ENCODE data around the gene PGF. TPM values are rescaled to one million over a fixed set of nuclear protein-coding genes. Genes with fewer than 3 reads are reported as not detected.
A peak's percentile ranks its signal among the peaks of the same experiment; 100 is the strongest.

PGF gene
- polyA plus RNA-seq, 4 donors = 1.6 to 14.0 (median 6.9) TPM

DNA sequence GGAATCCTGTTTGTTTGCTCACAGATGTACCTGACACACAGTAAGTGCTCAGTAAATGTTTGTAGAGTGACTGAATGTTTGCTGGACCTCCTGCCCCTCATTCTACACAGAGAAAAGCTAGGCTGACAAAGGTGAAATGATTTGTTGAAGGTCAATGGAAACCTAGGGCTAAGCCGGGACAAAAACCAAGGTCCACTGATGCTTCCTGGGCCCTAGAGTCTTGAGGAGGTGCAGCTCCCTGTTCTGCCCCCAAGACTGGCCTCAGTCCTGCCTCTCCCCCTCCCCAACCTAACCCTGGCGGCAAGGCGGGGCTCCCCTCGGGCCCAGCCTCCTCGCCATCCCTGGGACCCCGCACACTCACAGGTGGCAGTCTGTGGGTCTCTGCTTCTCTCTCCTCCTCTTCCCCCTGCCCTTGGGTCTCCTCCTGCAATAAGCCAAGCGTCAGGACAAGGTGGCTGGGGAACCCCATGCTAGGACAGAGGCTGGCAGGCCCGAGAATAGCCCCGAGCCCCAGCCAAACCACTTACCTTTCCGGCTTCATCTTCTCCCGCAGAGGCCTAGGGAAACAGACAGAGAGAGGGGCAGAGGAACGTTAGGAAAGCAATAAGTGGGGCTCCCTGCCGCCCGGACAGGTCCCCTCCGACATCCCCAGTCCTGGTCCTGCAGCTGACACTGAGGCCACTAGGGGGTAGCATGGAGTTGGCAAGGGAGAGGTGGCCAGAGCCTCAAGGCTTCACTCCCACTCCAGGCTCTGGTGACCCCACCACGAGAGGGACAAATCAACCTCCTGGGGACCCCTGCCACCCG, 9.3 kb downstream of the PGF start:
- FAIRE-seq = no peak

DNA sequence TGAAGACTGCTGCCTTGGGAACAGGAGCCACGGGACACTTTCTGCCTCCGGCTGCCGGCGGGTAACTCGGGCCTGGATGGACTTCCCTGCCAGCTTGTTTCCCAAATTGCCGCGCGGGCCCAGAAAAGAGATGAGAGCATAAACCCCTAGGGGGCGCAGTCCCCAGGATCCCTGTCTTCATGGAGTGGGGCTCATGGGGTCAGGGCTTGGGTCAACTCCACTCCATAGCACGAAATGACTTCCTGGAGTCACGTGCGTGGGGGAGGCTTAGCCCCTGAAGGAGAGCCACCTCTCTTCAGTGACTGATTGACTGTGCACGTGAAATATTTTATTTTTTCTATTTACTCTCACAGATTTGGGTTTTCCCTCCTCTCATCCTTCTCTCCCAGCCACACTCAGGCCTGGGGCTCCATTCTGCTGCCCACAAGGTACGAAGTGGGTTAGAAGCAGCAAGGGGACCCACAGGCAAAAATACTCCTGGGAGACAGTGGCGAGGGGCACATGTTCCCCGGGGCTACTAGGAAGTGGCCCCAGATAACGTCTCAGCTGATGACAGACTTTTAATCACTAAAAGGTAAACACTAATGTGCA, 10.0 kb downstream of the PGF start:
- peaks cover 0 to 30% (median 0%) of the 10 kb centered on the region in 3 donors for H3K4me1 ChIP-seq (ENCODE audit: control insufficient read depth in 3 of 3, insufficient read depth in 2 of 3, low read depth in 1 of 3, low read length in 2 of 3)
- peaks cover 0 to 54% (median 0%) of the 10 kb centered on the region in 3 donors for H3K36me3 ChIP-seq (ENCODE audit: control insufficient read depth in 3 of 3, insufficient read depth in 2 of 3, low read depth in 1 of 3, low read length in 3 of 3)
- H3K27me3 ChIP-seq (ENCODE audit: control insufficient read depth in 3 of 3, insufficient read depth in 3 of 3, low read length in 3 of 3) = no peaks in the 10 kb centered on the region
- 75 to 82% (median 77%) methylated on average over 17 of the region's 17 CpGs for WGBS, 3 donors
- peaks cover 0 to 2% of the 10 kb centered on the region in 2 donors for H3K9me3 ChIP-seq (ENCODE audit: control insufficient read depth in 2 of 2, insufficient read depth in 1 of 2, low read depth in 1 of 2, low read length in 1 of 2)
- DNase-seq (peak in 1 of 2 donors; percentile 46), FAIRE-seq (no peak)
- no peak overlapping the region for H3K4me3 ChIP-seq (ENCODE audit: low read depth in 1 of 3, low read length in 3 of 3)
- no peak overlapping the region for H3K27ac ChIP-seq (ENCODE audit: low read depth in 1 of 3, low read length in 2 of 3)

More for the DNA sequence above, 9.3 kb downstream of the PGF start:
- H3K27me3 ChIP-seq (ENCODE audit: control insufficient read depth in 3 of 3, insufficient read depth in 3 of 3, low read length in 3 of 3) = no peaks in the 10 kb centered on the region
- WGBS, 3 donors = 38 to 39% (median 39%) methylated on average over 16 to 17 of the region's 17 CpGs
- peaks cover 0 to 52% (median 0%) of the 10 kb centered on the region in 3 donors for H3K36me3 ChIP-seq (ENCODE audit: control insufficient read depth in 3 of 3, insufficient read depth in 2 of 3, low read depth in 1 of 3, low read length in 3 of 3)
- no peak overlapping the region for H3K27ac ChIP-seq (ENCODE audit: low read depth in 1 of 3, low read length in 2 of 3)
- H3K4me3 ChIP-seq (ENCODE audit: low read depth in 1 of 3, low read length in 3 of 3) = no peak overlapping the region
- peaks cover 0 to 36% (median 2%) of the 10 kb centered on the region in 3 donors for H3K4me1 ChIP-seq (ENCODE audit: control insufficient read depth in 3 of 3, insufficient read depth in 2 of 3, low read depth in 1 of 3, low read length in 2 of 3)
- peak; percentile 75 to 82 for DNase-seq
- H3K9me3 ChIP-seq (ENCODE audit: control insufficient read depth in 2 of 2, insufficient read depth in 1 of 2, low read depth in 1 of 2, low read length in 1 of 2) = peaks cover 0 to 4% of the 10 kb centered on the region in 2 donors

DNA sequence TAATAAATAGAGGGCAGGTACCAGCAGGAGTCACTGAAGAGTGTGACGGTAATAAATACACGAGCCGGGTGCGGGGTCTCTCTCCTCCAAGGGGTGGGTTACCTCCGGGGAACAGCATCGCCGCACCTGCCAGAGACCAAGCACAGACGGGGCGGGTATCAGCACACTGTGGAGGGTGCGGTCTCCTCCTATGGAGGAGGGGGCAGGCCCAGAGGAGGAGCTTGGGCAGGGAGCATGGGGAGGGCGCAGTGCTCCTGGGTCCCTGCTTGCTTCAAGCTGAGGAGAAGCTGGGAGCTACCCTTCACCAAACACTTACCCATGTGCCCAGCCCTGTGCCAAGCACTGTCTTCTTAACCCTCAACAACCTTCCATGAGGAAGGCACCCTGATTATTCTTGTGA, 12.8 kb downstream of the PGF start:
- Histone ChIP-seq H3K4me3 (ENCODE audit: low read depth in 1 of 3, low read length in 3 of 3) (no peak overlapping the region), H3K27ac (ENCODE audit: low read depth in 1 of 3, low read length in 2 of 3) (peak overlapping the region in 1 of 3 donors; percentile 89)
- no peak for FAIRE-seq

DNA sequence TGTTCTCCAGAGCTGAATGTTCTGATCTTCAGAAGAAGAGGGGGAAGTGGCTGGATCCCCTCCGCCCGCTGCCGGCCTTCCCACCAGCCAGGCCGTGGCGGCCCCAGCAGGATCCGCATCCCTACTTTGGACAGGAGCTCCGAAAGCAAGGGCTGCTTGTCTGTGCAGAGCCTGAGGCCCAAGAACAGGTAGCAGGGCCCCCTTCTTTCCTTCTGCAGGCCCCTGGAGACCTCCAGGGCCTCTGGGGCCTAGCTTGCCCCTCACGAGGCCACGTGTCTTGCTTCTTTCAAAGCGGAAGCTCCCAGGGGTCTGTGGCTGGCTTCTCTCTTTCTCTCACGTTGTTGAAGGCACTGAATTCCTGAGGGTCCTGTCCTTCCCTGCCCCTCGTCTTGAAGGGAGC, 13.2 kb downstream of the PGF start:
- Histone ChIP-seq H3K27me3 (ENCODE audit: control insufficient read depth in 3 of 3, insufficient read depth in 3 of 3, low read length in 3 of 3) (no peaks in the 10 kb centered on the region), H3K36me3 (ENCODE audit: control insufficient read depth in 3 of 3, insufficient read depth in 2 of 3, low read depth in 1 of 3, low read length in 3 of 3) (peaks cover 0 to 29% (median 0%) of the 10 kb centered on the region in 3 donors), H3K27ac (ENCODE audit: low read depth in 1 of 3, low read length in 2 of 3) (peak overlapping the region in 1 of 3 donors; percentile 89), H3K4me1 (ENCODE audit: control insufficient read depth in 3 of 3, insufficient read depth in 2 of 3, low read depth in 1 of 3, low read length in 2 of 3) (peaks cover 0 to 15% (median 0%) of the 10 kb centered on the region in 3 donors), H3K9me3 (ENCODE audit: control insufficient read depth in 2 of 2, insufficient read depth in 1 of 2, low read depth in 1 of 2, low read length in 1 of 2) (no peaks in the 10 kb centered on the region), H3K4me3 (ENCODE audit: low read depth in 1 of 3, low read length in 3 of 3) (no peak overlapping the region)
- FAIRE-seq = no peak
- no peak for DNase-seq
- WGBS, 3 donors = 73 to 94% (median 89%) methylated on average over 12 of the region's 12 CpGs

More for the DNA sequence above, 12.8 kb downstream of the PGF start:
- no peak for DNase-seq
- peaks cover 0 to 15% (median 0%) of the 10 kb centered on the region in 3 donors for H3K4me1 ChIP-seq (ENCODE audit: control insufficient read depth in 3 of 3, insufficient read depth in 2 of 3, low read depth in 1 of 3, low read length in 2 of 3)
- H3K27me3 ChIP-seq (ENCODE audit: control insufficient read depth in 3 of 3, insufficient read depth in 3 of 3, low read length in 3 of 3) = no peaks in the 10 kb centered on the region
- 74 to 85% (median 83%) methylated on average over 10 to 11 of the region's 11 CpGs for WGBS, 3 donors
- peaks cover 0 to 31% (median 0%) of the 10 kb centered on the region in 3 donors for H3K36me3 ChIP-seq (ENCODE audit: control insufficient read depth in 3 of 3, insufficient read depth in 2 of 3, low read depth in 1 of 3, low read length in 3 of 3)
- H3K9me3 ChIP-seq (ENCODE audit: control insufficient read depth in 2 of 2, insufficient read depth in 1 of 2, low read depth in 1 of 2, low read length in 1 of 2) = no peaks in the 10 kb centered on the region

DNA sequence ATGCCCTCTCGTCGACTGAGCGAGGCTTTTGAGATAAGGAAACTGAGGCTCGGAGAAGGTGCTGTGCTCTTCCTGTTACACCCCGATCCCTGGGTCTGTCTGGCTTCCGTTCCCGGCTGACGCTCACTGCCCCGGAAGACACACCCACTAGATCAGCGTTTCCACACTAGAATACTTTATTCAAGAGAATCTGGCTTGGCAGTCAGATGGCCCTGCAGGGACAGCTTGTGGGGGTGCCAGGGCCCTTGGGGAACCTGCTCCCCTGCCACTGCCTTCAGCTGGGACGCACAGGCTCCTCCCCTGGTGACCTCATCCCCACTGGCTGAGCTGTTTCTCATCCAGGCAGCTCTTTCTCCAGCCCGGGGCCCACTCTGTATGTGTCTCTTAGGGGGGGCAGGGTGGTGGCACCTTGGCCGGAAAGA, 13.7 kb downstream of the PGF start:
- FAIRE-seq (no peak), DNase-seq (peak in 1 of 2 donors; percentile 32)
- Histone ChIP-seq H3K4me3 (ENCODE audit: low read depth in 1 of 3, low read length in 3 of 3) (no peak overlapping the region), H3K4me1 (ENCODE audit: control insufficient read depth in 3 of 3, insufficient read depth in 2 of 3, low read depth in 1 of 3, low read length in 2 of 3) (peaks cover 0 to 15% (median 0%) of the 10 kb centered on the region in 3 donors), H3K27me3 (ENCODE audit: control insufficient read depth in 3 of 3, insufficient read depth in 3 of 3, low read length in 3 of 3) (no peaks in the 10 kb centered on the region), H3K9me3 (ENCODE audit: control insufficient read depth in 2 of 2, insufficient read depth in 1 of 2, low read depth in 1 of 2, low read length in 1 of 2) (no peaks in the 10 kb centered on the region), H3K27ac (ENCODE audit: low read depth in 1 of 3, low read length in 2 of 3) (peak overlapping the region in 1 of 3 donors; percentile 89), H3K36me3 (ENCODE audit: control insufficient read depth in 3 of 3, insufficient read depth in 2 of 3, low read depth in 1 of 3, low read length in 3 of 3) (peaks cover 0 to 29% (median 0%) of the 10 kb centered on the region in 3 donors)
- WGBS, 3 donors = 34 to 40% (median 36%) methylated on average over 13 of the region's 13 CpGs

DNA sequence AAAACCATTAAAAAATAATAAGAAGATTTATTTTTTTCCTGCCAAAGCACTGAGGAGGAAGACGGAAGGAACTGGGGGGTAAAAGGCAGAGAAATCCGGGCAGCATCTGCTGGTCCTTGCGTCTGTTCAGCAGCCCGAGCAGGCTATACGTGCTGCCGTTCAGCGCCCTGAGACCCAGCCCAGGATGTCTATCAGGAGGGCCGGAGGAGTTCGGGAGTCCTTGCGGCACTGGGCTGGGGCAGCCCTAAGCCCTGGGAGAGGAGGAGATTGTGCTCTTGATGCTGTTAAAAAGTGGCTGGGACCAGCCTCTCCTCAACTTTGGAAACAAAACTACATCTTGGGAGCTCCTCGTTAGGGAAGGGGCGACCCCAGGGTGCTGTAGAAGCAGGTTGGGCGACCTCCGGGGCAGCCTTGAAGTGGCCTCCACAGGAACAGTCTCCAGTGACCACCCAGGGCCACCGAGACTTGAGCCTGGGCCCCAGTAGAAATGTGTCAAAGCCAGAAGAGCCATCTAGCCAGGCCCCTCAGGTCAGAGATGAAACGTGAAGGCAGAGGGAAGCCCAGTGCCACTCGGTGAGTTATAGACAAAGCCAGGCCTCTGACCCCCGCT, 14.3 kb downstream of the PGF start:
- 85 to 92% (median 89%) methylated on average over 18 of the region's 18 CpGs for WGBS, 3 donors
- DNase-seq (no peak), FAIRE-seq (no peak)
- Histone ChIP-seq H3K4me3 (ENCODE audit: low read depth in 1 of 3, low read length in 3 of 3) (no peak overlapping the region), H3K36me3 (ENCODE audit: control insufficient read depth in 3 of 3, insufficient read depth in 2 of 3, low read depth in 1 of 3, low read length in 3 of 3) (peaks cover 0 to 27% (median 0%) of the 10 kb centered on the region in 3 donors), H3K27ac (ENCODE audit: low read depth in 1 of 3, low read length in 2 of 3) (peak overlapping the region in 2 of 3 donors; percentile 24 to 89), H3K9me3 (ENCODE audit: control insufficient read depth in 2 of 2, insufficient read depth in 1 of 2, low read depth in 1 of 2, low read length in 1 of 2) (no peaks in the 10 kb centered on the region), H3K27me3 (ENCODE audit: control insufficient read depth in 3 of 3, insufficient read depth in 3 of 3, low read length in 3 of 3) (no peaks in the 10 kb centered on the region), H3K4me1 (ENCODE audit: control insufficient read depth in 3 of 3, insufficient read depth in 2 of 3, low read depth in 1 of 3, low read length in 2 of 3) (peaks cover 0 to 12% (median 0%) of the 10 kb centered on the region in 3 donors)

DNA sequence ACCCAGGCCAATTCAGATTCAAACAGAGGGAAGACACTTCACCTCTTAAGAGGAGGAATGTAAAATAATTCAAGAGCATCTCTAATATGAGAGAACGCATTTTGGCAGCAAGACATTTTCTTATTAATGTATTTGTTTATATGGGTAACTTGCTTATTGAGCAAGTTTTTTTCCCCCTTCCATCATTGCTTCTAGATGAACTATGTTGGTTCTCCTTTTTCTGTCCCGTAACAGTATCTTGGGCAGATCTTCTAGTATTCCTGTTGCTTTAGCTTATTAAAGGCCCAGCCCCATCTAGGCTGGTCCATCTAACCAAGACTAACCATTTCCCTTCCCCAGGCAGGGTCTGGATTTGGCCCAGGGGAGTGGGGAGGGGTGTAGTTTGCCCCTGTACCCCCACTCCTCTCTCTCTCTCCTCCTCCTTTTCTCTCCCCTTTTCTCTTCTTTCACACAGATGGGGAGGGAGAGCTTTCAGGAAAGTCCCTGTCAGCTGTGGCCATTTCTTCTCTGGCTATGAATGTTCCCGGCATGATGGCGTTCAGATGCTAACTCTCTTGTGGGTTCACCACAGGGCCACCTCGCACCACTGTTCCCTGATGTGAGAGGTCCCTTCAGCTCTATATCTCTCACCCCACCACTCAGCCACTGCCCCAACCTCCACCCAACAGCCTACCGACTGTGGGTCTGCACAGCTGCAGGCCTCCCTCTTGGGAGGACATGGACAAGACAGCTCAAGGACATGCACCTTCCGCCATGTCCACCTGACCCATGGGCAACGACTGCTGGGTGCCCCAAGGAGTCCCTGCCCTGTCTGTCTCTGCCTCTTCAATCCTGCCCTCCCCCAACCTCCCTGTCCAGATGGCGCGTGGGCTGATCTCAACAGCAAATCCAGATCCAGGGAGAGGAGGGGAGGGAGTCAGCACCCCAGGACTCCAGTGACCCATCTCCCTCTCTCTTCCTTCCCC, 16.6 kb downstream of the PGF start:
- Histone ChIP-seq H3K27me3 (ENCODE audit: control insufficient read depth in 3 of 3, insufficient read depth in 3 of 3, low read length in 3 of 3) (no peaks in the 10 kb centered on the region), H3K4me1 (ENCODE audit: control insufficient read depth in 3 of 3, insufficient read depth in 2 of 3, low read depth in 1 of 3, low read length in 2 of 3) (peaks cover 0 to 10% (median 0%) of the 10 kb centered on the region in 3 donors), H3K4me3 (ENCODE audit: low read depth in 1 of 3, low read length in 3 of 3) (no peak overlapping the region), H3K36me3 (ENCODE audit: control insufficient read depth in 3 of 3, insufficient read depth in 2 of 3, low read depth in 1 of 3, low read length in 3 of 3) (peaks cover 0 to 23% (median 0%) of the 10 kb centered on the region in 3 donors), H3K9me3 (ENCODE audit: control insufficient read depth in 2 of 2, insufficient read depth in 1 of 2, low read depth in 1 of 2, low read length in 1 of 2) (no peaks in the 10 kb centered on the region), H3K27ac (ENCODE audit: low read depth in 1 of 3, low read length in 2 of 3) (peak overlapping the region in 2 of 3 donors; percentile 13 to 88)
- WGBS, 3 donors = 87 to 94% (median 91%) methylated on average over 10 of the region's 10 CpGs
- FAIRE-seq = no peak
- DNase-seq = no peak

All from small intestine (tissue), 7 donors.